ENCODE data around the gene KRT23. TPM values are rescaled to one million over a fixed set of nuclear protein-coding genes. Genes with fewer than 3 reads are reported as not detected.

KRT23 gene
- total RNA-seq, 2 experiments from 2014 or later = not detected

DNA sequence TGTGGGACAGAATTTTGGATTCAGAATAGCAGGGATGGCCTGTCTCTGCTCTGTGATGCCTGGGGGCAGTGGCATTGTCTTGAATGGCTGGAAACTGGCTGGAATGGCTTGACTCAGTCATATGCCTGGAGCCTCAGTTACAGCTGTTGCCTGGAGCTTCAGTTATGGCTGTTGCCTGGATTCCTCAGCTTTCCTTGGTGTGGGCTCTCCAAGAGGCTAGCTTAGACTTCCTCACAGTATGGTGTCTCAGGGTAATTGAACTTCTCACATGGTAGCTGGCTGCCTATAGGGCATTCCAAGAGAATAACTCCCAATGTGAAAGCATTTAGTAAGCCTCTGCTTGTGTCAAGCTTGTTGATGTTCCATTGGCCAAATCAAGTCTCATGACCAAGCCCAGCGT, 21.1 kb downstream of the KRT23 start:
- ATAC-seq (no peak), DNase-seq (no peak)
- ChIA-PET POLR2A (no interaction called here), CTCF (interaction anchor here (2.0 to 2.8 kb wide), 2 partner anchors 633 to 746 kb away, joined by 5 to 12 read pairs; no protein-coding TSS in a partner anchor)
- Mint-ChIP-seq H3K4me3 (no peak overlapping the region), H3K4me1 (ENCODE audit: low read depth) (peaks cover 4% of the 10 kb centered on the region), H3K36me3 (ENCODE audit: low read depth) (no peaks in the 10 kb centered on the region), H3K27ac (no peak overlapping the region), H3K27me3 (ENCODE audit: low read depth) (peaks cover 2% of the 10 kb centered on the region), H3K9me3 (ENCODE audit: insufficient read depth) (no peaks in the 10 kb centered on the region)

DNA sequence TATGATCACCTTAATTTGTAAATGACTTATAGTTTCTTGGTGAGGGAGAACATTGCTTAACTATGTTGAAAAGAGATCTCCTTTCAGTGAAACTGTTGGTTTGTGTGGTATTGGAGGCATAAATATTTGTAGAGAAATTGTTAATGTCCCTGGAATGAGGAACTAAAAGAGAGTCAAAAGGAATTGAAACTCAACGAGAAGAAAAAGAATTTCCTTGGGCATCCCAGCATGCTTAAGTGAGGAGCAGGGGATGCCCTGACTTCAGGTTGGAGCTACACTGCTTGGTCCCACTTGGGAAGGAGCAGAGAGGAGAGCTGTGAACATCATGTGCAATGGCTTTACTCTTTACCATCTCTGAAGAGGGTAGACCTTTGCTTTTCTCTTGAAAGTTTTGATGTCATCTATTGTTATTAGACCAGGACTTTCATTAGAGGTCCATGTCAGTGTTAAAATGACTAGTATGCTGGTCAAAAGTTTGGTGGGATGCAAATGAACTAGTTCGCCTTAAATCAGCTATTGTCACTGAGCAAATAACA, 21.7 kb downstream of the KRT23 start:
- no peak for ATAC-seq
- no peak overlapping the region for H3K4me3 Mint-ChIP-seq
- POLR2A ChIA-PET = no interaction called here

DNA sequence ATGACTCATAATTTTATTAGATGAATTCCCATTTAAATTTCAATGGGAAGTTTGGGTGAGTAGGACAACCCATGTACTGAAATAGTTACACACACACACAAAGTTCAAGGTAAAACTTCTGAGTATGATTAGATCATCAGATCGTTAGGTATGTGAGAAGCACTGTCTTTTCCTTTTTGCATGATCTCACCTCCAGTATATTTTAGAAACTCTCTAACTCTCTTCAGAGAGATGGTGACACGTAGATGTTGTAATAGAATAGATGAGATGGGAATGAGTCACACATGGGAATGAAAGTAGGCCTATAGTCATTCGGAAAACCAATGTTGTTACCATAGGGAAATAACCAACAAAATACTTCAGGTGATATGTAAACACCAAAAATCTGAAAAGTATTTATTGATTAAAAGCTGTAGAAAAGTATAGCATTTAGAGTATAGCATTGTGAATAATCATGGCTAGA, 22.2 kb downstream of the KRT23 start:
- Mint-ChIP-seq H3K27me3 (ENCODE audit: low read depth) (peaks cover 2% of the 10 kb centered on the region), H3K27ac (no peak overlapping the region), H3K9me3 (ENCODE audit: insufficient read depth) (no peaks in the 10 kb centered on the region), H3K36me3 (ENCODE audit: low read depth) (no peaks in the 10 kb centered on the region), H3K4me1 (ENCODE audit: low read depth) (no peaks in the 10 kb centered on the region), H3K4me3 (no peak overlapping the region)
- POLR2A ChIA-PET = no interaction called here
- DNase-seq = no peak
- no peak for ATAC-seq
- CTCF ChIA-PET = interaction anchor here (1.1 to 2.8 kb wide), 2 partner anchors 634 to 747 kb away, joined by 5 to 12 read pairs; no protein-coding TSS in a partner anchor

More for the DNA sequence above, 21.7 kb downstream of the KRT23 start:
- Mint-ChIP-seq H3K36me3 (ENCODE audit: low read depth) (no peaks in the 10 kb centered on the region), H3K9me3 (ENCODE audit: insufficient read depth) (no peaks in the 10 kb centered on the region), H3K27ac (no peak overlapping the region), H3K4me1 (ENCODE audit: low read depth) (no peaks in the 10 kb centered on the region), H3K27me3 (ENCODE audit: low read depth) (peaks cover 2% of the 10 kb centered on the region)
- CTCF ChIA-PET = interaction anchor here (2.0 to 2.8 kb wide), 2 partner anchors 633 to 747 kb away, joined by 5 to 12 read pairs; no protein-coding TSS in a partner anchor
- no peak for DNase-seq

DNA sequence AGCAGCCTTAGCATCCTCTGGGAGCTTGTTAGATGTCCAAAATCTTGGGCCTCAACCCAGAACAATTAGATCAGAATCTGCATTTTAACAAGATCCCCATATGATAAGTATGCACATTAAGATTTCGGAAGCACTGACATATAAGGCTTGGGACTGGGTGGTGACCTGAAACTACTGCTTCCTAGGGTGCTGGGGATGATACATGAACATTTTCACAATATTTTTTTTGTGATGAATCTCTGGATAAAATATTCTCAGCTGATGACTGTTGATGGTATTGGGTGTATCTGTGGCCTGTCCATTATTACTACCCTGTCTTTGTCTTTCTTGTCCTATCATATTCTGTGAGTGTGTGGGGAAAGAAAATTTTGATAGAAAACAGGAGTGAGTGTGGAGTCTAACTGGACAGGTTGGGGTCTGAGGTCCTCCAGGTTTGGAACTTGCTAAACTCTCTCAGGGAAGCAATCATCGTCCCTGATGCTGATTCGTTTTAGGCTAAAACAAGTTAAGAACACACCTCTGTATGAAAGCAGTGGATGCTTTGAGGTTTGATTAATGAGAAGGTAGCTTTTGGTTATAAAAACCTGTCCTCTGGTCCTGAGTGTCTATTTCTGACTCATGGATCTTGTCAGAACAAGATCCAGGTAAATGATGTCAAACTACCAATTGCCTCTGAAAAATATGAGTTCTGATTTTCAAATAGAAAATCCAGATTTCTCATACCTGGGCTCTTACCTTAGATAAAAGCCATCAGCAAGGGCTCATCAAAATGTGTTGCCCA, 23.2 kb downstream of the KRT23 start:
- ATAC-seq (no peak), DNase-seq (no peak)
- Mint-ChIP-seq H3K9me3 (ENCODE audit: insufficient read depth) (no peaks in the 10 kb centered on the region), H3K27me3 (ENCODE audit: low read depth) (peaks cover 2% of the 10 kb centered on the region), H3K4me3 (no peak overlapping the region), H3K4me1 (ENCODE audit: low read depth) (no peaks in the 10 kb centered on the region), H3K36me3 (ENCODE audit: low read depth) (no peaks in the 10 kb centered on the region), H3K27ac (no peak overlapping the region)
- ChIA-PET CTCF (interaction anchor here (0.6 to 2.8 kb wide), 4 partner anchors 635 to 752 kb away, joined by 3 to 12 read pairs (median 4); no protein-coding TSS in a partner anchor), POLR2A (no interaction called here)

DNA sequence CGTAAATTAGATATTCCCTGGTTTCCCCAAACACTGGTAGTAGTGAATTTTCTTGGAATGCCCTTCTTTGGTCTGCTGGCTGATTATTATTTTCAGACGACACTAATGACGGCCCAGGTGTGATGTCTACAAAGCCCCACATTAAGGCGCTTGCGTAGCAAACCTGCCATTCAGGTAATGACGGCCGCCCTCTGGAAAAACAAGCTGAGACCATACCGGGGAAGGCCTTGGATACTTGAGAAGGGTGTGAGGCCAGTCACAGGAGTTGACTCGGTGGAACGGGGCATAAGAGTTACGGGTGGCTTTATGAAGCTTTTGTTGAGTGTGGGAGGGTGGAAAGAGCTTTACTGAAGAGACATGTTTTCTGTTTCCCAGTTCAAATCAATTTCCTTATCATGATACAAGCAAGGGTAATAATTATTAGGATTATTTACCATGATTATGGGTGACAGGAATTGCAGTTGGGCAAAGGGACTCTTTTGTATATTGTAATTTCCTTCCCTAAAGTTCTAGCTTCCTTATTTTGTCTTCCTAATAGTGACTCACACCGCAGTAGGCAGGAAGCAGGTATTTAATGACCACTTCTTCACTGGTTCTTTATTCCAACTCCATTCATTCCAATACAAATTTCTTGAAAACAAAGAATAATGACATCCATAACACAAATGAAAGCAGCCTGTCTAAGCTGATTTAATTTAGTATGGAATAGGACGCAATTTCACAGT, 24.8 kb downstream of the KRT23 start:
- ChIA-PET POLR2A (no interaction called here), CTCF (interaction anchor here (1.0 to 2.0 kb wide), 3 partner anchors 410 to 753 kb away, joined by 3 to 6 read pairs (median 4); no protein-coding TSS in a partner anchor)
- no peak for ATAC-seq
- Mint-ChIP-seq H3K27ac (no peak overlapping the region), H3K27me3 (ENCODE audit: low read depth) (peaks cover 11% of the 10 kb centered on the region), H3K4me3 (no peak overlapping the region), H3K36me3 (ENCODE audit: low read depth) (no peaks in the 10 kb centered on the region), H3K9me3 (ENCODE audit: insufficient read depth) (no peaks in the 10 kb centered on the region), H3K4me1 (ENCODE audit: low read depth) (no peaks in the 10 kb centered on the region)
- no peak for DNase-seq

DNA sequence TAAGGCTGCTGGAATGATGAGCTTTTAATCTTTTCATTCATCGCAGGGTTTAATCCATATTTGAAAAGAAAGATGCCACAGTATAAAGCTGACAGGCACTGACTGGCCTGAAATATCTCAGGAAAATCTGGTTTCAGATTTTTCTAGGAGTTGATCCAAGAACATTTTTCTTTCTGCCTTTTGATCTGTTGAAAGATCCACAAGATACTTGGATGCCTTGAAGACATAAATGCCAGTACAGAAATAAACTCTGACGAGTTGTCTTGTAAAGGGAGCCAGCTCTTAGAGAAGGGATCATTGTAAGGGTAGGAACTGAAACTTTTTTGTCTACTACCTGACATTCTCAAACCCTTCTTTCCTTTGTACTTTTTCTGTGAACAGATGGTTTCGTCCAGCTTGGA, 27.0 kb downstream of the KRT23 start:
- ATAC-seq = no peak
- Mint-ChIP-seq H3K36me3 (ENCODE audit: low read depth) (no peaks in the 10 kb centered on the region), H3K27ac (no peak overlapping the region), H3K9me3 (ENCODE audit: insufficient read depth) (no peaks in the 10 kb centered on the region), H3K27me3 (ENCODE audit: low read depth) (peaks cover 21% of the 10 kb centered on the region), H3K4me3 (no peak overlapping the region), H3K4me1 (ENCODE audit: low read depth) (no peaks in the 10 kb centered on the region)
- ChIA-PET CTCF (interaction anchor here (0.9 to 5.5 kb wide), 9 partner anchors 26 to 752 kb away, joined by 3 to 28 read pairs (median 3); no protein-coding TSS in a partner anchor), POLR2A (no interaction called here)
- DNase-seq = no peak

DNA sequence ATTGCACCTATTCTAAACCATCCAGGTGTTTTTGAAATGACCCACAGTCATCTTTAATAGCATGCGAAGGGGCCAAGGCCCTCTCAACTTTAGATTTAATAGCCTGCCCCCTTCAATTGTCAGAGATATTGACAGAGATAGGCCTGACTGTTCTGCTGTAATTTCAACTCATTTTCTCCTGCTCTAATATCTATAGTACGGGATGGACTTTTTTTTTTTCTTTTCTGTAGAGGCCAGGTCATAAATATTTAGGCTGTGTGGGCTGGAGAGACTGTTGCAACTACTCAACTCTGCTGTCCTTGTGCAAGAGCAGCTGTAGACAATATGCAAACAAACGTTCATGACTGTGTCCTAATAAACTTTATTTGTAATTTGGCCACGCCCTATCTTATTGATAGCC, 27.7 kb downstream of the KRT23 start:
- no peaks in the 10 kb centered on the region for H3K36me3 Mint-ChIP-seq (ENCODE audit: low read depth)
- H3K4me3 Mint-ChIP-seq = no peak overlapping the region
- POLR2A ChIA-PET = no interaction called here
- ATAC-seq = no peak
- no peaks in the 10 kb centered on the region for H3K4me1 Mint-ChIP-seq (ENCODE audit: low read depth)
- no peaks in the 10 kb centered on the region for H3K9me3 Mint-ChIP-seq (ENCODE audit: insufficient read depth)
- H3K27me3 Mint-ChIP-seq (ENCODE audit: low read depth) = peaks cover 21% of the 10 kb centered on the region
- CTCF ChIA-PET = interaction anchor here (0.6 to 5.5 kb wide), 9 partner anchors 13 to 753 kb away, joined by 3 to 28 read pairs (median 4); no protein-coding TSS in a partner anchor
- no peak overlapping the region for H3K27ac Mint-ChIP-seq
- DNase-seq = no peak

DNA sequence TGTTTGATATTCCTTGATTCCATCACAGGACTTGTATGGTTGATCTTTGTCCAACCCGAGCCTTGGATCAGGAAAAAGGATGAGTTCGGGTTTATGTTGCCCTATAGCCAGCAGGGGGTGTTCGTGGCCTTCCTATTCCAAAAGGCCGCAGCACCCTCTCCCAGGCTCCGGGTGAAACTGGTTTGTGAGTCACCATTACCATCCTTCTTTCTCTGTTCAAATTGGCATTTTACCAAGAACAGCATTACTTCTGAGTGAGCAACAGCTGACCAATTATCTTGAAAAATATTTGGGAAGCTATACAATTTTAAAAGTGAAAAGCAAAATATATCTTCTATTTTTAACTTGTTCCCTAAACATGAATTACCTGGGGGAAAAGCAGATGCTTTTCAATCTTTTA, 28.1 kb downstream of the KRT23 start:
- ChIA-PET CTCF (interaction anchor here (0.6 to 5.5 kb wide), 7 partner anchors 13 to 739 kb away, joined by 3 to 28 read pairs (median 4); no protein-coding TSS in a partner anchor), POLR2A (no interaction called here)
- ATAC-seq (peak; percentile 82), DNase-seq (peak; percentile 71)
- Mint-ChIP-seq H3K27ac (no peak overlapping the region), H3K9me3 (ENCODE audit: insufficient read depth) (no peaks in the 10 kb centered on the region), H3K4me1 (ENCODE audit: low read depth) (no peaks in the 10 kb centered on the region), H3K27me3 (ENCODE audit: low read depth) (peaks cover 24% of the 10 kb centered on the region), H3K4me3 (no peak overlapping the region), H3K36me3 (ENCODE audit: low read depth) (no peaks in the 10 kb centered on the region)

DNA sequence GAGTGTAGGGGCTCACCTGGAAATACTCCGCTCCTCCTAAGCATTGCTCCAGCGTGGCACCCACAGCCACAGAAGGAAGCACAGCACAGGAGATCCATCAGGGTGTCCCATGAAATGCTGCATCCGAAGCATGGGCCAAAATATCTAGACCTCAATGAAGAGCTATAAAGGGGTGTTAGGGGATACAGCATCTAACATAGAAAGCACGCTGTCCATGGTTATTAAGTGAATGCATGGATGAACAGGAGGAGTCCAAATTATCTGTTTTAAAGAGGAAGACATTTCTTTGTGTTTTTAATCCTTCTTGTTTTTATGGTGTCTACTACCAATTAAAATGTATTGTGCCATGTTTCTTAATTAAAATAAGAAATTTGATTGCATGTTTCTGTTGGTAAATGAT, 30.8 kb downstream of the KRT23 start:
- DNase-seq = no peak
- H3K27me3 Mint-ChIP-seq (ENCODE audit: low read depth) = peaks cover 24% of the 10 kb centered on the region
- no peak for ATAC-seq

DNA sequence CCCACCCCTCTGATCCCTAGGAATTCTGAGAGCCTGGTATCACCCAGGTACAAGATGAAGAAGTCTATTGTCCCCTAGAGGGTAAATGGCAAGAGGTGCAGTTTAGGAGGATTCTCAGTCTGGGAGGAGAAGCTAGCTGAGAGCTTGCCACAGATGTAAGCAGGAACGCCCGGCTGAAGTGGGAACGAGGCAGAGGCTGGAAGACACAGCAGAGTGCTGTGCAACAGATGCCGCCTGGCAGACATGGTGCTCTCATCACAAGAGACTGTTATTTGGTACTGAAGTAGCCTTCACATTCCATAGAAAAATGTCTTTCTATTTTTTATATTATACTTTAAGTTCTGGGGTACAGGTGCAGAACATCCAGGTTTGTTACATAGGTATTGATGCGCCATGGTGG, 32.1 kb downstream of the KRT23 start:
- ChIA-PET CTCF (interaction anchor here (1.0 kb wide), 1 partner anchor 498 kb away, joined by 4 read pairs; no protein-coding TSS in a partner anchor), POLR2A (no interaction called here)
- peaks cover 2% of the 10 kb centered on the region for H3K4me1 Mint-ChIP-seq (ENCODE audit: low read depth)
- H3K27me3 Mint-ChIP-seq (ENCODE audit: low read depth) = peaks cover 29% of the 10 kb centered on the region
- no peaks in the 10 kb centered on the region for H3K36me3 Mint-ChIP-seq (ENCODE audit: low read depth)
- H3K9me3 Mint-ChIP-seq (ENCODE audit: insufficient read depth) = no peaks in the 10 kb centered on the region
- H3K4me3 Mint-ChIP-seq = no peak overlapping the region
- no peak for DNase-seq
- no peak overlapping the region for H3K27ac Mint-ChIP-seq
- ATAC-seq = no peak

More for the DNA sequence above, 30.8 kb downstream of the KRT23 start:
- H3K4me3 Mint-ChIP-seq = no peak overlapping the region
- H3K9me3 Mint-ChIP-seq (ENCODE audit: insufficient read depth) = no peaks in the 10 kb centered on the region
- CTCF ChIA-PET = interaction anchor here (1.3 to 5.5 kb wide), 2 partner anchors 643 to 742 kb away, joined by 3 to 28 read pairs; no protein-coding TSS in a partner anchor
- POLR2A ChIA-PET = no interaction called here
- no peak overlapping the region for H3K27ac Mint-ChIP-seq
- H3K36me3 Mint-ChIP-seq (ENCODE audit: low read depth) = no peaks in the 10 kb centered on the region
- H3K4me1 Mint-ChIP-seq (ENCODE audit: low read depth) = peaks cover 2% of the 10 kb centered on the region

DNA sequence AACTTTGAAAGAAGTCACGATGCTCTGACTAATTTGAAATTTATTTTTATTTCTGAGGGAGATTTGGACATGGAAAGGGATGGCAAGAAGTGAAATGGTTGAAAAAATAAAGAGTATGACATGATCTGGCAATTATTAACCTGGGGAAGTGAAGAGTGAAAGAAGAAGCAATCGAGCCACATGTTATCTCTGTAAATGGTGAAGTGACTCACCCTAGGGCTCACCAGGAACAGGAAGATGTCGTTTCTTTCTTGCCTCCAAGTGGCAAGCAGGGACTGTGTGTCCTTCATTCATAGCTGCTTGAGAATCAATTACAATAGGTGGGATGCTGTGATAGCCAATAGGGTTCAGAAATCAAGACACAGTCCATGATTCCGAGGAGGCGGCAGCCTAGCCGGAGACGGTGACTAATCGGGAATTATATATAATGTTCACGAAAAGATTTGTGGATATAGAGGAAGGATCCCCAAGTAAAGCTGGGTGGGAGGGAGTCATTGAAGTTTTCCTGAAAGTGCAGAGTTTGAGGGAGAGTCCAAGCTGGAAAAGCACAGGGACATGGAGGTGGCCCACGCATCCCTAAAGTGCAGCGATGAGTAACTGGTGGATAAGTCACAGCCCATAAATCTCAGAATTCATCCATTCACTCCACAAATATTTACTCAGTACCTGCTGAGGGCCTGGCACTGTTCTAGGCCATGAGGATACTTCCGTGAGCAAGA, 34.2 kb downstream of the KRT23 start:
- POLR2A ChIA-PET = no interaction called here
- CTCF ChIA-PET = interaction anchor here (0.8 to 1.0 kb wide), 2 partner anchors 646 to 760 kb away, joined by 3 to 5 read pairs; no protein-coding TSS in a partner anchor
- DNase-seq = no peak
- no peak overlapping the region for H3K27ac Mint-ChIP-seq
- H3K36me3 Mint-ChIP-seq (ENCODE audit: low read depth) = no peaks in the 10 kb centered on the region
- H3K4me1 Mint-ChIP-seq (ENCODE audit: low read depth) = peaks cover 2% of the 10 kb centered on the region
- no peak for ATAC-seq
- peaks cover 26% of the 10 kb centered on the region for H3K27me3 Mint-ChIP-seq (ENCODE audit: low read depth)
- no peaks in the 10 kb centered on the region for H3K9me3 Mint-ChIP-seq (ENCODE audit: insufficient read depth)
- no peak overlapping the region for H3K4me3 Mint-ChIP-seq

All from activated CD8-positive, alpha-beta T cell treated with anti-CD3 and anti-CD28 coated beads, Interleukin-2, amount 10 ng/mL, durations not matched to agents 7 days and 5 days (primary cell).